Skin of body (tissue), 2 donors: ENCODE data around the gene ADPGK. TPM values are rescaled to one million over a fixed set of nuclear protein-coding genes. Genes with fewer than 3 reads are reported as not detected.
"Not testable (repeated sequence)": the region's sequence is repeated elsewhere in the genome, so short reads cannot be mapped to it uniquely, and the experiment has no call there.

Experiments used
- DNase-seq: peaks from one replicate; lab custom pipeline; 2025; lab: John Stamatoyannopoulos, UW
- total RNA-seq: library from RNA; depleted of rRNA; stranded (reverse); fragments of >200 nt; gene quantifications from one replicate; pipeline ENCODE4 v1.2.3, GENCODE V29; 2014

Gene ADPGK
- total RNA-seq, 1 donor from 2014 or later, result 57.8 TPM

DNA sequence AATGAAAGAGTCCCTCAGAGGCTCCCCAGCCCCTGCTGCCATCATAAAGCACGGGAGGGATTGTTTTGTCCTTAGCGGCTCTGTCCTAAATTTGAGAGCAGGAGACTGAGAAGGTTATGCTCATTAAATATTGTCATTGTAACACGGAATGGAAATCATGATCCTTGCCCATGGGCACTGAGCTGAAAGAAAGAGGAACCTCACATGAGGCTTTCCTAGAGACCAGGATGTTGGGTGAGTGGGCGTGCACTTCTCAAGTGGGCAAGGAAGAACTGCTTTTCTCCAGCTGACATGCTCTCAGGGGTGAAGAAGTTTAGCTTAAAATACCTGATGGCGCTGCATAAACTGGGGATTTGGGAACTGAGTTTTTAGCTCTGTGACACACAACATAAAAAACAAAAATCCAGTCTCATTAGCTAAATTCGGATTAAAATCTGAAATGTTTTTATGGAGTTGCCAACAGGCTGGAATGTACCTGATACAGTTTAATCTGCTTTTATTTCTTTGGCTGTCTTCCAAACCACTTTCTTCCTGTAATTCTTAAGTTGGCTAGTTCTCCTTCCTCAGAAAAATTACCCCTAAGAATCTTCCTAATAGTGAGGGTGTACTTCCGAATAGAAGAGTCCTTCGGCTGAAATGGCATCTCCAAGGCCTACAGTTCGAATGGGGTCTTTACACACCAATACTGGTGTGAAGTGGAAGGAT is 31.7 kb downstream of the ADPGK start:
- DNase-seq, result no peak

DNA sequence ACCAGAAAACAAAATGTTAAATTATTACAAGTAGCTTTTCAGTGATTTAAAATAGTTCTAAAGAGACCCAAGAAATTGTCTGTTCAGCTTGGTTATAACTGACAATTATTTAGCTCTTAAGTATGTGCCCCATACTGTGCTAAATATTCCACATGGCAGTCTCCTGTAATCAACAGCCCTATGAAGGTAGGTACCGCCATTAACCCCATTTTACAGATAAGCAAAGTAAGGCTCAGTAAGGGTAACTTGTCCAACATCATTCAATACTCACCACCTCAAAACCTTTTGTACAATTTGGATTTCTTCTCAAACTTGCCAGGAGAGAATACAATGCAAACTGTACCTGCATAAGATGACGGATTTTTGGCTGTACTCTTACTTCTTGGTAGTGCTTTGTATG is 33.9 kb downstream of the ADPGK start:
- DNase-seq, result no peak

DNA sequence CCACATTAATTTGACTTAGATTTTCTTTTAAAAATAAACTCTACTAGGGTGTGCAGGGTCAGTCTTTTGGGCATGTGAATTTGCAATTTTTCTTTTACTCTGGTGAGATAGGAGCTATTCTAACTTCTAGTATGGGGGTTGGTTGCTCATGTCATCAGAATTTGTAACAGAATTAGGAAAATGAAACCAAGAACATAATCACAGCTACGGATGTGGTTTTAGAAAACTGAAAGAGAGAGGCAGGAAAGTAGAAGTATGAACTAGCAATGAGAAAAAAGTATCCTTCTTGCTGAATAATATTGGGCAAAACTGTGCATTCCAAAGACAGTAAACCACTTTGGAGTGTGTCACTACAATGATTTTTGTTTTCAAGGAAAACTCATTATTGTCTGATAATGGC is 43.3 kb downstream of the ADPGK start:
- no peak for DNase-seq

DNA sequence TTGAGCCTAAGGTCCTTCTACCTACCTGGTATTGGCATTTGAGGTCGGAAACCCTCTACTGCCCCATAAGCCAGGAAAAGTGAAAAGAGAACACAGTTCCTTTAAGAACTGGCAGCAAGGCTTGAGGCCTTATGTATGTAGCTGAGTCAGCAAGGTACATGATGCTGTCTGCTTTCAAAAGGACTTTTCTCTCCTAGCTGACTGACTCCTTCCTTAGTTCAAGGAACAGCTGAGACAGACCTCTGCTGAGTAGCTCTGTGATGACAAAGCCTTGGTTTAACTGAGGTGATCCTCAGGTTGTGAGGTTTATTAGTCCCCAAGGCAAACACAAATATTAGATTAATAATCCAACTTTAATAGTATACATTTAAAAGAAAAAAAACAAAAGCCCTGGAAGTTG is 45.8 kb downstream of the ADPGK start:
- no peak for DNase-seq

GRCh38 chr15:72737061-72737460 is 46.5 kb downstream of the ADPGK start:
- no peak for DNase-seq

DNA sequence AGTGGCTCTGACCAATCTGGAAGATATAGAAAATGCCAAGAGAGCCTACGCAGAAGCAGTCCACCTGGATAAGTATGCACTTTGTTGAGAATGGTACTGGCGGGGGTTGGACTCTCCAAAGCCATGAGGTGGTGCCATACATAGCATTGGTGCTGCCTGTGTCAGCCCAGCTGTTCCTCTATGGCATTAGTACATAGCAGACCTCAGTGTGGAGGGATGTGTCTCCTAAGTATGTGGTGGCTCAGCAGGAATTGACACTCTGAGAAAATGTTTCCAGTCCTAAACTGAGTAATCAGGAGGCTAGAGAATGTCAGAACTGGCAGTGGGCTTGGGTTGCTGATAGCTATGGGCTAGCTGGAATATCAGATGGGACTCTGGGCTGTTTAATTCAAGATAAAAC is 48.4 kb downstream of the ADPGK start:
- no peak for DNase-seq

DNA sequence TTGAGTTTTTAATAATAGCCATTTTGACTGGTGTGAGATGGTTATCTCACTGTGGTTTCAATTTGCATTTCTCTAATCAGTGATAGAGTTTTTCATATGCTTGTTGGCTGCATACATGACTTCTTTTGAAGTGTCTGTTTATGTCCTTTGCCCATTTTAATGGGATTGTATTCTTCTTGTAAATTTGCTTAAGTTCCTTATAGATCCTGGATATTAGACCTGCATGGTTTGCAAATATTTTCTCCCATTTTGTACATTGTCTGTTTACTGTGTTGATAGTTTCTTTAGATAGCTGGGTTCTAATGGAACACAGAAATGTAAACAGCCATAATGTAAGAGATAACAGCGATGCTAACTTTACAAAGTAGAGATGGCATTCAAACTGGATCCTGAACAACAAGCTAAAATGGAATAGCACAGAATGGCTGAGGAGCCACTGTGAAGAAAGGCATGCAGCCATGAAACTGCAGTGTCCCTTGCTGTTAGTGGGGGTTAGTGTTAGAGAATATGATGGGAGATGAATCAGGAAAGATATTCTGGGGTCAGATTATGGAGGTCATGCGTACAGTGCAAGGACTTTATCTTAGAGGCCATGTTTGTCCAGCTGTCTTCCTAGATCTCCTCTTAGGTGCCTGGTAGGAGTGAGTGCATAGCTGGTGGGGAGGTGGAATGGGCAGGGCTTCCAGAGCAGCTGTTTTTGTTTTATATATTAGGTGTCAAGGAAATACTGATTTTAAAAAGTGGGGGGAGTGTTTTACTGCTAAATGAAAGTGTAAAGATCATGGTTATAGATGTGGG is 49.4 kb downstream of the ADPGK start:
- DNase-seq, result no peak

DNA sequence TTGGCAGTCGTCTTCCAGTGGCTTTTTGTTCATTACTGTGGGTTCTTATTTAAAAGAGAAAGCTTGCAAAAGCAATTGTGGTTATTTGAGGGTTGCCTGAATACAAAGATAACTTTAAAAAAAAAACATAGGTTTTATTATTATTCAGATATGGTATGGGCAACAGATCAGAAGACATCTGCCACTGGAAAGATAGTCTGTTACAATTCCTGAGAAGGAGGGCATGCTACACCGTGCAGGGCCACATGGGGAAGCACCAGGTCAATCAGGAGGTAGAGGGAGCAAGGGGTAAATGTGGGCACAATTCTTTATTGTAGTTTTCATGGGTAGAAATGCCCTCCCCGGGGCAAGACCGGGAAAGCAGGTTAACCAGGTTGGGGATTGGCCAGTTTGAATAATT is 51.0 kb downstream of the ADPGK start:
- no peak for DNase-seq

GRCh38 chr15:72732086-72732485 is 51.5 kb downstream of the ADPGK start:
- no peak for DNase-seq

DNA sequence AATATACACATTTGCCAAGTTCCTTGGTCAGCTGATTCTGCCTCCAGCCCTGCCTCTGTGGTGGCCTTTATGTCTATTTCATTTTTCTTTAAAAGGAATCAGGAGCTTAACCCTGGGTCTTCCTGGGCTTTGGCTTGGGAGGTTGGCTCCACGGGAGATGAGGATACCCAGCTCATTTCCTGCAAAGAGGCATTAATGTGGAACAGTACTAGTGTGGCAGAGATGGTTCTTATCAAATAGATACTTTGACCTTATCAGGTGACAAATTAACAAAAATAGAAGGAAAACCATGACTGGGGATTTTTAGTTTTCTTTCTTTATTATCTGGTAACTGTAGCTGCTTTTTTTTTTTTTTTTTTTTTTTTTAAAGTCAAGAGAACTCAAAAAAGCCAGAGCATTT is 54.7 kb downstream of the ADPGK start:
- DNase-seq, result no peak

- not testable (repeated sequence) for DNase-seq
Observed at GRCh38 chr15:72728249-72728648, 55.3 kb downstream of the ADPGK start.

GRCh38 chr15:72727154-72727553 is 56.4 kb downstream of the ADPGK start:
- no peak for DNase-seq

- not testable (repeated sequence) for DNase-seq
Observed at GRCh38 chr15:72725851-72726250, 57.7 kb downstream of the ADPGK start.

DNA sequence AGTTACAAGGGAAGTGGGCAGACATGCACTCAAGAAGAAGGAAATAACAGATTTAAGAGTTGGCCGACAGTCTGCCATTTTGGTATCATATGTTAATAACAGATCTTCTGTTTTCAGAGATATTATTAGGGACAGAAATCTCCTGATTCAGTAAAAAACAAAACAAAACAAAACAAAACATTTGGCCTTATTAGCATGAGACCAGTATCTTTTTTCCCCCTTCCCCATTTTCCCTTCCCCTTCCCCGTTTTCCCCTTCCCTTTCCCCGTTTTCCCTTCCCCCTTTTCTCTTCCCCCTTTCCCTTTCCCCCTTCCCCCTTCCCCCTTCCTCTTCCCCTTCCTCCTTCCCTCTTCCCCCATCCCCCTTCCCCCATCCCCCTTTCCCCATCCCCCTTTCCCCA is 58.1 kb downstream of the ADPGK start:
- no peak for DNase-seq

DNA sequence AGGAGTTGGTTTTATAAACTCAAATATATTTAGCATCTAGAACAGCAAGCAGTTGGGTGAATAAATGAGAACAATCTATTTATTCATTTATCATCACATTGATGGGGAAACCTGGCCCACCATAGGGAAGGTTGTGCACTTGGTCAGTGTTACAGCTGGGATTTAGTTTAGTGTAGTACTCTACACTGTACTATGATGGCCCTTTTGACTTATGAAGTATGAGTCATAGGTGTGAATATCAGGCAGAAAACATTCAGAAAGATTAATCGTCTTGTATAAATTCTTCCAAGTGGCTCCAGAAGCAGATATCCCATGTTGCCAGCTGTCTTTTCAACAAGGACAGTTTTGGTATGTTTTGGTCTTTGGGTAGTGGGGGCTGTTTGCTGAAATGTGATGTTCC is 59.5 kb downstream of the ADPGK start:
- no peak for DNase-seq

DNA sequence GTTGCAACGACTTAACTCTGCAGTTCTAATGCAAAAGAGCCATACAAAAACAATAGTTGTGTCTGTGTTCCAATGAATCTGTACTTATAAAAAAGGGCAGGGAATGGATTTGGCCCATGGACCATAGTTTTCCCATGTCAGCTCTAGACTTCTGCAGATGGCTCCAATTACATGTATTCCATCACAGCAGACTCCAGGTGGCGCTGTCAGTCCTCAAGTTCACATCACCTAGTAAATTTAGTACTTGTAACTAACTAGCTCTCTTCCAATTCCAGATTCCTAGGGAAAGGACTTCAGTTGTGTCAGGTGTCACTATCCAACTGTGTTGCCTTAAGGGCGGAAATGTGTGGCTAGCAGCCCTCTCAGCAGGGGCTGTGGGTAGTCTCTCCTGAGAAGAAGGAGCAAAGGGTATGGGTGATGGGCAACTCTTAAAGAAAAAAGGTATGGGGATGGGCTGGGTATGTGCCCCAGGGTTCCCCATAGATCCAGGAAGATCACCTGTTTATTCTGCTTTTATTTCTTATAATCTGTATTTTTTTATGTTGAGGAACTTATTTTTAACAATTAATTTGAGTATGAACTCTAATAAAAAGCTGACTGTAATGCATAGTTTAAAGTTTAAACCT is 61.4 kb downstream of the ADPGK start:
- peak; percentile 54 for DNase-seq

- DNase-seq, result not testable (repeated sequence)
Observed at GRCh38 chr15:72708551-72709303, 74.8 kb downstream of the ADPGK start.

- DNase-seq, result no peak
Observed at GRCh38 chr15:72706266-72706665, 77.3 kb downstream of the ADPGK start.
